Measurements from ENCODE around the gene MAST2. TPM values are rescaled to one million over a fixed set of nuclear protein-coding genes. Genes with fewer than 3 reads are reported as not detected.

MAST2 gene
- total and polyA plus RNA-seq, 2 donors (not counting 3 experiments of a cell fraction or from before 2014, with no cell fraction given): 25.0 to 41.2 TPM

GRCh38 chr1:45815667-45816458 is 12.5 kb downstream of the MAST2 start:
- no peaks in the 10 kb centered on the region for H3K27me3 ChIP-seq (ENCODE audit: control insufficient read depth in 2 of 2, insufficient read depth in 2 of 2, low read length in 2 of 2)
- no peak overlapping the region for H3K4me3 ChIP-seq (replicated peaks in 1 of 3; ENCODE audit: insufficient read depth in 1 of 3, low read depth in 1 of 3, low read length in 3 of 3)
- dilution Hi-C loops (cut with MboI; ENCODE audit: extremely low pct_ligation_motif_present, low sequenced_read_pairs) (no loop called here), intact Hi-C loops (cut with micrococcal nuclease) (no loop called here)
- H3K27ac ChIP-seq (ENCODE audit: insufficient read depth, low read depth, low read length): no peak overlapping the region
- H3K9ac ChIP-seq (replicated peaks; ENCODE audit: extremely low read depth, insufficient read depth, low read length): no peak overlapping the region
- peak; percentile 36 for TF ChIP-seq POLR2AphosphoS5 (IDR thresholded peaks at IDR 0.05; ENCODE audit: insufficient read depth, low read depth, low read length)
- TF ChIP-seq JUN (IDR thresholded peaks at IDR 0.05; ENCODE audit: borderline replicate concordance, insufficient read depth, insufficient read length, low read depth): peak; percentile 32
- no peak for TF ChIP-seq POLR2A (IDR thresholded peaks at IDR 0.05; ENCODE audit: low read depth, low read length)
- peak; percentile 49 for TF ChIP-seq GATA2 (IDR thresholded peaks at IDR 0.05; ENCODE audit: insufficient read depth, insufficient read length, low read depth, low read length)
- TF ChIP-seq FOS (IDR thresholded peaks at IDR 0.05; ENCODE audit: borderline replicate concordance, insufficient read depth, low read length): peak; percentile 85
- BruUV-seq (replicated peaks): no TSS peak
- peaks cover 0 to 3% of the 10 kb centered on the region in 2 experiments for H3K36me3 ChIP-seq (ENCODE audit: control insufficient read depth in 2 of 2, extremely low read depth in 1 of 2, insufficient read depth in 2 of 2, low read length in 2 of 2)
- ChIA-PET POLR2A (no interaction called here), CTCF (interaction anchor here (1.3 to 1.9 kb wide), 4 partner anchors 8 to 207 kb away, joined by 3 to 9 read pairs (median 4); partner anchors contain the start of gene GPBP1L1)
- no peak overlapping the region for H3K4me2 ChIP-seq (ENCODE audit: insufficient read depth, low read length)
- H3K79me2 ChIP-seq (ENCODE audit: control insufficient read depth, insufficient read depth, low read length): peaks cover 39% of the 10 kb centered on the region
- no peak overlapping the region for H2AFZ ChIP-seq (ENCODE audit: low read depth, low read length)
- H4K20me1 ChIP-seq (replicated peaks; ENCODE audit: control insufficient read depth, extremely low read depth, insufficient read depth, low read length): no peaks in the 10 kb centered on the region
- peak; percentile 77 for FAIRE-seq
- peaks cover 7% of the 10 kb centered on the region for H3K4me1 ChIP-seq (ENCODE audit: control insufficient read depth, extremely low read depth, insufficient read depth, low read length)
- no peaks in the 10 kb centered on the region for H3K9me3 ChIP-seq (replicated peaks; ENCODE audit: control insufficient read depth, insufficient read depth, low read length)
- DNase-seq (ENCODE audit: low read depth, low spot score): peak; percentile 61
- H3K9me1 ChIP-seq (replicated peaks; ENCODE audit: control insufficient read depth, extremely low read depth, insufficient read depth, low read length): no peaks in the 10 kb centered on the region

DNA sequence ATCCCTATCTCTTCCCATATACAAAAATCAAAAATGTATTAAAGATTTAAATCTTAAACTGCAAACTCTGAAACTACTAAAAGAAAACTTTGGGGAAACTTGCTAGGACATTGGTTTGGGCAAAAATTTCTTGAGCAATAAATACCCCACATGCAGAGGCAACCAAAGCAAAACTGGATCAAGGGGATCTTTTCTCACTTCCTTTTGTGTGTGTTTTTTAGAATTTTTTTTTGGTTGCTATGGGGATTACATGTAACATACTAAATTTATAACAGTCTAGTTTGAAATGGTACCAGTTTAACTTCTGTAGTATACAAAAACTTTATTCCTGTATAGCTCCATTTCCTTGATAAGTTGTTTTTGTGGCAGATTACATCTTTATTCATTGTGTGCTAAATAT is 16.8 kb downstream of the MAST2 start:
- no peak overlapping the region for H3K4me2 ChIP-seq (ENCODE audit: insufficient read depth, low read length)
- H3K9me3 ChIP-seq (replicated peaks; ENCODE audit: control insufficient read depth, insufficient read depth, low read length): no peaks in the 10 kb centered on the region
- H3K4me3 ChIP-seq (replicated peaks in 1 of 3; ENCODE audit: insufficient read depth in 1 of 3, low read depth in 1 of 3, low read length in 3 of 3): no peak overlapping the region
- H3K36me3 ChIP-seq (ENCODE audit: control insufficient read depth in 2 of 2, extremely low read depth in 1 of 2, insufficient read depth in 2 of 2, low read length in 2 of 2): no peaks in the 10 kb centered on the region
- dilution Hi-C loops (cut with MboI; ENCODE audit: extremely low pct_ligation_motif_present, low sequenced_read_pairs): no loop called here
- FAIRE-seq: no peak
- ChIA-PET POLR2A (no interaction called here), CTCF (no interaction called here)
- DNase-seq (ENCODE audit: low read depth, low spot score): no peak
- intact Hi-C loops (cut with micrococcal nuclease): no loop called here
- no peak overlapping the region for H3K27ac ChIP-seq (ENCODE audit: insufficient read depth, low read depth, low read length)
- no peaks in the 10 kb centered on the region for H3K9me1 ChIP-seq (replicated peaks; ENCODE audit: control insufficient read depth, extremely low read depth, insufficient read depth, low read length)
- H3K9ac ChIP-seq (replicated peaks; ENCODE audit: extremely low read depth, insufficient read depth, low read length): no peak overlapping the region
- H4K20me1 ChIP-seq (replicated peaks; ENCODE audit: control insufficient read depth, extremely low read depth, insufficient read depth, low read length): no peaks in the 10 kb centered on the region
- peaks cover 7% of the 10 kb centered on the region for H3K4me1 ChIP-seq (ENCODE audit: control insufficient read depth, extremely low read depth, insufficient read depth, low read length)
- H3K27me3 ChIP-seq (ENCODE audit: control insufficient read depth in 2 of 2, insufficient read depth in 2 of 2, low read length in 2 of 2): no peaks in the 10 kb centered on the region
- no TSS peak for BruUV-seq (replicated peaks)
- no peak overlapping the region for H2AFZ ChIP-seq (ENCODE audit: low read depth, low read length)
- H3K79me2 ChIP-seq (ENCODE audit: control insufficient read depth, insufficient read depth, low read length): peaks cover 50% of the 10 kb centered on the region
- no peak for TF ChIP-seq POLR2AphosphoS5 (IDR thresholded peaks at IDR 0.05; ENCODE audit: insufficient read depth, low read depth, low read length)
- TF ChIP-seq MYC (IDR thresholded peaks at IDR 0.05; ENCODE audit: low read depth, low read length): no peak
- no peak for TF ChIP-seq JUN (IDR thresholded peaks at IDR 0.05; ENCODE audit: borderline replicate concordance, insufficient read depth, insufficient read length, low read depth)
- no peak for TF ChIP-seq CTCF (IDR thresholded peaks at IDR 0.05; ENCODE audit: extremely low read depth in 1 of 2, insufficient read depth in 1 of 2, low read depth in 1 of 2, low read length in 2 of 2)

Data from endothelial cell of umbilical vein (primary cell).